HFFc6 (cell line): Measurements from ENCODE around the gene WNT7A. TPM values are rescaled to one million over a fixed set of nuclear protein-coding genes. Genes with fewer than 3 reads are reported as not detected.

Source experiments
- DNase-seq: peaks from one replicate; pipeline ENCODE4 v3.0.0-alpha.2; 2018
- H3K27ac Mint-ChIP-seq: 2 replicates; pipeline ENCODE4 v1.8.0; 2020; ENCODE audit warnings: mild to moderate bottlenecking, mixed read lengths
- H3K27me3 Mint-ChIP-seq: 2 replicates; pipeline ENCODE4 v1.8.0; 2021; ENCODE audit warnings: mild to moderate bottlenecking, moderate library complexity, mixed read lengths; ENCODE audit not compliant: insufficient read depth
- H3K36me3 Mint-ChIP-seq: 2 replicates; pipeline ENCODE4 v1.8.0; 2021; ENCODE audit warnings: low read depth, mixed read lengths
- H3K4me1 Mint-ChIP-seq: 2 replicates; pipeline ENCODE4 v1.8.0; 2020; ENCODE audit warnings: low read depth, mixed read lengths
- H3K4me3 Mint-ChIP-seq: 2 replicates; pipeline ENCODE4 v1.8.0; 2020; ENCODE audit warnings: mild to moderate bottlenecking, moderate library complexity, mixed read lengths
- H3K9me3 Mint-ChIP-seq: 2 replicates; pipeline ENCODE4 v1.8.0; 2020; ENCODE audit warnings: mild to moderate bottlenecking, mixed read lengths
- total RNA-seq, 6 experiments: library from RNA; stranded (reverse); fragmentation: NEBNext Ultra II Directional; extraction: Animal tissue kit (Norgen Biotek cat#: 25700); gene quantifications; 2 replicates in 1 of 6; 3 replicates in 5 of 6; pipeline ENCODE4 v1.2.3, GENCODE V29; 2021
- TF ChIP-seq, protein P1 (sequence below): fragments of 200-600 bp; sonication (generic); IDR thresholded peaks from 2 replicates; pipeline ENCODE4 v1.5.0; 2021; ENCODE audit warnings: antibody characterized with exemption, mild to moderate bottlenecking

WNT7A gene
- total RNA-seq, 6 experiments from 2014 or later, result not detected

DNA sequence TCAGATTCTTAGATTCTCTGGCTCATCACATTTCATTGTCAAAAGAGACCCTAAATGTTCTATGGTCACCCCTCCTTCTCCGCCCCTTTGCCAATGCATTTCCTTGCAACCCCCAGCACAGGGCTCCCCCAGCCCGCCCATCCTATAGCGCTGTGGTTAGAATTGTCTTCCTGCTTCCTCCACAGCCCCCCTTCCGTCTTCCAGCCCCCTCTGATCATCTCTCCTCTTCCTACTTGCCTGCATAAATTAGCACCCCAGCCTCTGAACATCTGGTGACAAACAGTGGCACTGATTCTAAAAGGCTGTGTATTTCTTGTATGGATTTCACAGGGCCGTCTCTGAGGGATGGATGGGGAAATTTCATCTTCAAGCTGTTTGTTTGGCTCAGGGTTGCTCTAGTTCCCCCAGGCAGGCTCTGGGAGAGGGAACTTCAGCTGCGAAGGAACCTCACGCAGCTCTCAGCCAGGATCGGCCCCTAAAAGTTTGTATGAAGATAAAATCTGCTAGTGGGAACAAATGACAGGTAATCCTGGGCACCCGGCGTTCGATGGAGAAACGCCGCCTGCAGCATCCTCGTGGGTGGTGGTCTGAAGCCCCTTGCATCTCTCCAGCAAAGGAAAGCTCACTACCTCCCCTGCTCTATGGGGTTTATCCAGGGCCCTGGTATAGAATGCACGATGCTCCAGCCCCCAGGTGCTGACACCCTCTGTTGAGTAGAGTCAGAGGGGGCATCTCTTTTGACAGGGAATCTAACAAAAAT lies 83.0 kb downstream of the WNT7A start:
- DNase-seq, result no peak
- Mint-ChIP-seq H3K27me3 (peaks cover 31% of the 10 kb centered on the region), H3K27ac (no peak overlapping the region), H3K9me3 (no peaks in the 10 kb centered on the region), H3K4me1 (no peaks in the 10 kb centered on the region), H3K4me3 (no peak overlapping the region), H3K36me3 (no peaks in the 10 kb centered on the region)
- TF ChIP-seq, protein P1, sequence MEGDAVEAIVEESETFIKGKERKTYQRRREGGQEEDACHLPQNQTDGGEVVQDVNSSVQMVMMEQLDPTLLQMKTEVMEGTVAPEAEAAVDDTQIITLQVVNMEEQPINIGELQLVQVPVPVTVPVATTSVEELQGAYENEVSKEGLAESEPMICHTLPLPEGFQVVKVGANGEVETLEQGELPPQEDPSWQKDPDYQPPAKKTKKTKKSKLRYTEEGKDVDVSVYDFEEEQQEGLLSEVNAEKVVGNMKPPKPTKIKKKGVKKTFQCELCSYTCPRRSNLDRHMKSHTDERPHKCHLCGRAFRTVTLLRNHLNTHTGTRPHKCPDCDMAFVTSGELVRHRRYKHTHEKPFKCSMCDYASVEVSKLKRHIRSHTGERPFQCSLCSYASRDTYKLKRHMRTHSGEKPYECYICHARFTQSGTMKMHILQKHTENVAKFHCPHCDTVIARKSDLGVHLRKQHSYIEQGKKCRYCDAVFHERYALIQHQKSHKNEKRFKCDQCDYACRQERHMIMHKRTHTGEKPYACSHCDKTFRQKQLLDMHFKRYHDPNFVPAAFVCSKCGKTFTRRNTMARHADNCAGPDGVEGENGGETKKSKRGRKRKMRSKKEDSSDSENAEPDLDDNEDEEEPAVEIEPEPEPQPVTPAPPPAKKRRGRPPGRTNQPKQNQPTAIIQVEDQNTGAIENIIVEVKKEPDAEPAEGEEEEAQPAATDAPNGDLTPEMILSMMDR, result no peak

DNA sequence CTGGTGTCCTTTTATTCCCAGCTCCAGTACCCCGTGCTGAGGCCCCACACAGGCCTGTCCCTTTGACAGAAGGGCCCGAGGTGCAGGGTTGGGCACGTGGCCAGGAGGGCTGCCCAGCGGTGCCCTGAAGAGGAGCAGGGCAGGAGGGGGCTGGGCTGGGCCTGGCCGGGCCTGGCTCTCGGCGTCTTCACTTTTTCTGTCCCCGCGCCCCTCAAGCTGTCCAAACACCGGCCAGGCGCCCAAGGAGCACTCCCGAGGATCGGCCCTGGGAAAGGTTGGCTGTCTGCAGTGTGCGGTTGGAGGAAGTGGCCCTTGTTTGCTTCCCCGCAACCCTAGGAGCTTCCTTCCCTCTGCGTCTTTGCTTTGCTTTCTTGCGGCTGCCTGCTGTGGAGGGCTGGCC lies 84.1 kb downstream of the WNT7A start:
- TF ChIP-seq, protein P1, result no peak
- DNase-seq, result no peak
- Mint-ChIP-seq H3K9me3 (no peaks in the 10 kb centered on the region), H3K36me3 (no peaks in the 10 kb centered on the region), H3K4me1 (no peaks in the 10 kb centered on the region), H3K27ac (no peak overlapping the region), H3K27me3 (peaks cover 36% of the 10 kb centered on the region), H3K4me3 (no peak overlapping the region)

DNA sequence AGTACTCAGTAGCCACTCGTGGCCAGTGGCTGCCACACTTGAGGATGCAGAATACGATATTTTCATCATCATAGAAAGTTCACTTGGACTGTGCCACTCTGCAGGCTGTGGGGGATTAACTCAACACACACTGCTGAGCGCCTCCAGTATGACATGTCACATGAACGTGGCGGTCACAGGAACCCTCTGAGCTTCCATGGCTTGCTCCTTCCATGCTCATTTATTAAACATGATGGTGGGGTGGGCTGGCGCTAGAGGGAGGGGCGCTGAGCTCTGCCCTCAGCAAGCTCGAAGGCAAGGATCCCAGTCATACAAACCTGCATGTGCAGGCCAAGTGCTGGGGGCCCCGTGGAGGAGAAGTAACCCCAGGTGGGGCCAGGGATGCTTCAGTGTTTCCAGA lies 85.5 kb downstream of the WNT7A start:
- Mint-ChIP-seq H3K27ac (no peak overlapping the region), H3K9me3 (no peaks in the 10 kb centered on the region), H3K36me3 (no peaks in the 10 kb centered on the region), H3K4me1 (no peaks in the 10 kb centered on the region), H3K27me3 (peaks cover 36% of the 10 kb centered on the region), H3K4me3 (no peak overlapping the region)
- no peak for DNase-seq
- TF ChIP-seq, protein P1, result no peak

DNA sequence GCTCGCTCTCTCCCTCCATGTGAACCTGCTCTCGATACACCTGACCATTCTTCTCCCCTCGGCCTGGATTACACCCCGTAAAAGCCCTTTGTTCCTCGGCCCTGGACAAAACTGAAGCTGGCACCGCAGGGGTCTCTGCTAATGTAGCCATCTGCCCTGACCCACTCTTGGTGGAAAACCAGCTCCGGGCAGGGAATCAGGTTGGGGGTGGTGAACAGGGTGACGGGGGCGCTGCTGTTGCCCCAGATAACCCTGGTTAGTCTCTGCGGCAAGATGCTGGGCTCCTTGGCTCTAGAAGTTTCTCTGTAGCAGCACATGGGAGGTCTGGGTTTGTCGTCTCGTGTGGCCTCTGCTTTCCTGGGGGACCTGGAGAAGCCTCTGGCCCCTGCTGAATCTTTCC lies 86.4 kb downstream of the WNT7A start:
- peaks cover 40% of the 10 kb centered on the region for H3K27me3 Mint-ChIP-seq
- no peaks in the 10 kb centered on the region for H3K9me3 Mint-ChIP-seq
- no peaks in the 10 kb centered on the region for H3K4me1 Mint-ChIP-seq
- no peak overlapping the region for H3K4me3 Mint-ChIP-seq
- no peak overlapping the region for H3K27ac Mint-ChIP-seq
- TF ChIP-seq, protein P1, result no peak
- no peak for DNase-seq
- no peaks in the 10 kb centered on the region for H3K36me3 Mint-ChIP-seq

DNA sequence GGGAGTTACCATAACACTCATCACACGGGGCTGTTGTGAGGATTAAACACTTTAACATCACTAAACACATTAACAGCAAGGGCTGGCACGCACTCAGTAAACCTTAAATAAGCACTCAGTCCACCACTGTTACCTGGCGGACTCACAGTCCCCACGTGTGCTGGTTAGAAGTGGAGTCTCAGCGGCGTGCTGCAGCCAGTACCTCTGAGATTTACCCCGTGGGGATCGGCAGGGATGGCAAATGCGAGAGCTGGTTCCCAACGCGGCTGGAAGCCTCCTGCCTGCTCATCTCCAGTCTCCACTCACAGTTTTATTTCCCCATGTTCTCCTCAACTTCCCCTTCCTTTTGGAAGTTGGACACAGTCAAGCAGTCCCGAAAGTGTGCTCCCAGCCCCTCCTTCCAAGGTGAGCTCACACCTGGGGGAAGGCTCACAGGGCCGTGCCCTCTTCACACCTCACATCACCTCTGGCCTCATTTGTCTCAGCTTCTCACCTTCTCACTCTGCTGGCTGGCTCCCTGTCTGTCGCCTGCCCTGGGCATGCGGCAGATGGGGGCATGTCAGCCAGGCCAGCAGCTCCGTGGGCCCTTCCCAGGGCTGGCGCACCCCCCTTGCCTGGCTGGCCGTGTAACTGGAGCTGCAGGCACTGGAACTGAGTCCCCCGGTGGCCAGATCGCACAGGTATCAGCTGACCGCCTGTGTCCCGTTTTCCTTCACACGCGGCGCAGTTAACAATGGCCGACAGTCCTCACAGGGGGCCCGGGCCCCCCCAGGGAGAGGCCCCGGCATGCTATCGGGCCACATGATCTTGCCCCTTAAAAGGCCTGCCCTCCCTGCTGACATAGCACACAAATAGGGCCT lies 87.1 kb downstream of the WNT7A start:
- Mint-ChIP-seq H3K4me1 (no peaks in the 10 kb centered on the region), H3K36me3 (no peaks in the 10 kb centered on the region), H3K4me3 (no peak overlapping the region), H3K27ac (no peak overlapping the region), H3K27me3 (peaks cover 41% of the 10 kb centered on the region), H3K9me3 (no peaks in the 10 kb centered on the region)
- no peak for DNase-seq
- TF ChIP-seq, protein P1, result no peak
